PC-9 (cell line): ENCODE measurements around the gene B4GALNT3. TPM values are rescaled to one million over a fixed set of nuclear protein-coding genes. Genes with fewer than 3 reads are reported as not detected.

Source experiments
- BruUV-seq: library from RNA; stranded (reverse); fragments of 400-500 nt; replicated peaks from 2 replicates; lab custom pipeline; 2021; lab: Mats Ljungman, UMichigan
- CTCF ChIA-PET: fragments of 300-600 bp; sonication (Branson Sonifier 250); formaldehyde crosslinking; loops from one replicate; lab custom pipeline; 2022; ENCODE audit warnings: antibody characterized with exemption; lab: Charles Lee
- POLR2A ChIA-PET: fragments of 300-600 bp; sonication (Branson Sonifier 250); formaldehyde crosslinking; loops from one replicate; lab custom pipeline; 2022; ENCODE audit warnings: antibody characterized with exemption; ENCODE audit not compliant: unreplicated experiment; lab: Charles Lee
- DNase-seq, 2 experiments: peaks; one replicate each; pipeline versions ENCODE4 v3.0.0 to v3.0.0-alpha.2; 2015 to 2022; ENCODE audit warnings: mixed read lengths in 1 of 2
- H2AFZ ChIP-seq: fragments of 200-600 bp; sonication (generic); 2 replicates; pipeline ENCODE4 v1.8.1; 2017; ENCODE audit warnings: antibody characterized with exemption
- H3F3A ChIP-seq: fragments of 200-600 bp; sonication (generic); 2 replicates; pipeline ENCODE4 v1.8.1; 2017; ENCODE audit warnings: antibody characterized with exemption, mild to moderate bottlenecking, low read depth; ENCODE audit not compliant: insufficient read depth
- H3K27ac ChIP-seq: fragments of 200-600 bp; sonication (generic); 2 replicates; pipeline ENCODE4 v1.6.1; 2016; ENCODE audit warnings: mixed run types
- H3K27me3 ChIP-seq: fragments of 200-600 bp; sonication (generic); 2 replicates; pipeline ENCODE4 v1.6.1; 2016; ENCODE audit warnings: low read depth, mixed run types; ENCODE audit not compliant: insufficient read depth
- H3K36me3 ChIP-seq: fragments of 200-600 bp; sonication (generic); 2 replicates; pipeline ENCODE4 v1.6.1; 2016; ENCODE audit warnings: low read depth, mixed run types
- H3K4me1 ChIP-seq: fragments of 200-600 bp; sonication (generic); replicated peaks from 2 replicates; pipeline ENCODE4 v1.6.1; 2016; ENCODE audit warnings: mixed run types; ENCODE audit not compliant: insufficient read depth
- H3K4me2 ChIP-seq: fragments of 200-600 bp; sonication (generic); 2 replicates; pipeline ENCODE4 v1.6.1; 2017; ENCODE audit warnings: mixed run types
- H3K4me3 ChIP-seq: fragments of 200-600 bp; sonication (generic); 2 replicates; pipeline ENCODE4 v1.6.1; 2016; ENCODE audit warnings: mixed run types
- H3K79me2 ChIP-seq: fragments of 200-600 bp; sonication (generic); 2 replicates; pipeline ENCODE4 v1.6.1; 2017; ENCODE audit warnings: low read depth, mixed run types
- H3K9me2 ChIP-seq: fragments of 200-600 bp; sonication (generic); 2 replicates; pipeline ENCODE4 v1.8.1; 2017; ENCODE audit warnings: mild to moderate bottlenecking; ENCODE audit not compliant: insufficient read depth
- H3K9me3 ChIP-seq: fragments of 200-600 bp; sonication (generic); 2 replicates; pipeline ENCODE4 v1.8.1; 2016; ENCODE audit warnings: low read depth; ENCODE audit not compliant: insufficient read depth
- H4K20me1 ChIP-seq: fragments of 200-600 bp; sonication (generic); 2 replicates; pipeline ENCODE4 v1.8.1; 2017; ENCODE audit not compliant: insufficient read depth
- EZH2 ChIP-seq: fragments of 200-600 bp; sonication (generic); IDR thresholded peaks from 2 replicates; pipeline ENCODE4 v1.8.0; 2017; ENCODE audit warnings: antibody characterized with exemption, low read depth
- intact Hi-C: fragments of 100-400 bp; cut with micrococcal nuclease; formaldehyde crosslinking; loops from one replicate; pipeline ENCODE4 v1.10.0; 2022; ENCODE audit not compliant: unreplicated experiment
- total RNA-seq: library from RNA; stranded (reverse); gene quantifications from 2 replicates; pipeline ENCODE4 v1.2.3, GENCODE V29; 2021
- TF ChIP-seq, protein P1 (sequence below): fragments of 200-600 bp; sonication (generic); conservative IDR thresholded peaks from 2 replicates; pipeline ENCODE4 v1.6.1; 2017; ENCODE audit warnings: mixed run types, antibody characterized with exemption, mild to moderate bottlenecking, moderate library complexity

Gene B4GALNT3
- total RNA-seq, 1 experiment from 2014 or later: 8.0 TPM

GRCh38 chr12:480831-481816, 21.4 kb downstream of the B4GALNT3 start:
- BruUV-seq: no TSS peak
- ChIA-PET CTCF (no interaction called here), POLR2A (no interaction called here)
- Histone ChIP-seq H3K4me2 (no peak overlapping the region), H3K27ac (no peak overlapping the region), H3K4me3 (no peak overlapping the region), H3K36me3 (no peaks in the 10 kb centered on the region), H3K4me1 (no peaks in the 10 kb centered on the region), H3K9me2 (no peaks in the 10 kb centered on the region), H3F3A (no peaks in the 10 kb centered on the region), H2AFZ (no peak overlapping the region), H3K9me3 (no peaks in the 10 kb centered on the region), H3K79me2 (no peaks in the 10 kb centered on the region), H4K20me1 (no peaks in the 10 kb centered on the region), H3K27me3 (peaks cover 43% of the 10 kb centered on the region)
- intact Hi-C loops: no loop called here
- TF ChIP-seq EZH2: no peak
- TF ChIP-seq, protein P1, sequence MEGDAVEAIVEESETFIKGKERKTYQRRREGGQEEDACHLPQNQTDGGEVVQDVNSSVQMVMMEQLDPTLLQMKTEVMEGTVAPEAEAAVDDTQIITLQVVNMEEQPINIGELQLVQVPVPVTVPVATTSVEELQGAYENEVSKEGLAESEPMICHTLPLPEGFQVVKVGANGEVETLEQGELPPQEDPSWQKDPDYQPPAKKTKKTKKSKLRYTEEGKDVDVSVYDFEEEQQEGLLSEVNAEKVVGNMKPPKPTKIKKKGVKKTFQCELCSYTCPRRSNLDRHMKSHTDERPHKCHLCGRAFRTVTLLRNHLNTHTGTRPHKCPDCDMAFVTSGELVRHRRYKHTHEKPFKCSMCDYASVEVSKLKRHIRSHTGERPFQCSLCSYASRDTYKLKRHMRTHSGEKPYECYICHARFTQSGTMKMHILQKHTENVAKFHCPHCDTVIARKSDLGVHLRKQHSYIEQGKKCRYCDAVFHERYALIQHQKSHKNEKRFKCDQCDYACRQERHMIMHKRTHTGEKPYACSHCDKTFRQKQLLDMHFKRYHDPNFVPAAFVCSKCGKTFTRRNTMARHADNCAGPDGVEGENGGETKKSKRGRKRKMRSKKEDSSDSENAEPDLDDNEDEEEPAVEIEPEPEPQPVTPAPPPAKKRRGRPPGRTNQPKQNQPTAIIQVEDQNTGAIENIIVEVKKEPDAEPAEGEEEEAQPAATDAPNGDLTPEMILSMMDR: no peak
- DNase-seq: no peak

- CTCF ChIA-PET: no interaction called here
- POLR2A ChIA-PET: no interaction called here
- no peaks in the 10 kb centered on the region for H3K4me1 ChIP-seq
These were observed 22.3 kb downstream of the B4GALNT3 start for GRCh38 chr12:482061-482460.

DNA sequence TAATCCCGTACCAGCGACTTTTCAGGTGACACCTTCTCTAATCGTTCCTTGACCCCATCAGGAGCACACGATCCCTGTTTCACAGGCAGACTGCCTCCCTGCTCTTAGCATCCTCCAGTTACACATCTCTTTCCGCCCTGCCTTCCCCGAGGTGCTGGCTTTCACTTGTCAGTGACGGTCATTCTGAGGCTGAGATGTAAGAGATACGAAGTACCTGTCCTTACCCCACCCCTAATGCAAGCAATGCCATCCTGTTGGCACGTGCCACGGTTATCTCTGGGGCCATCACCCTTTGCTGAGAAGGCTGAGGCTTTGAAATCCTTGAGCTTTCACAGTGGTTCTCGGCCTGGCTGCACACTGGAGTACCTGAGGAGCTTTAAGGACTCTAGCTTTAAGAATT, 24.4 kb downstream of the B4GALNT3 start:
- Histone ChIP-seq H2AFZ (no peak overlapping the region), H4K20me1 (no peaks in the 10 kb centered on the region), H3K4me3 (no peak overlapping the region), H3K79me2 (no peaks in the 10 kb centered on the region), H3K9me3 (no peaks in the 10 kb centered on the region; the same call in 1 of the 2 replicates), H3K4me2 (no peak overlapping the region), H3K27me3 (peaks cover 32% of the 10 kb centered on the region), H3K9me2 (no peaks in the 10 kb centered on the region), H3F3A (peaks cover 16% of the 10 kb centered on the region), H3K4me1 (peaks cover 4% of the 10 kb centered on the region; the same call in 1 of the 2 replicates), H3K36me3 (no peaks in the 10 kb centered on the region), H3K27ac (no peak overlapping the region)
- intact Hi-C loops: no loop called here
- TF ChIP-seq EZH2: no peak
- TF ChIP-seq, protein P1: no peak
- POLR2A ChIA-PET: no interaction called here
- CTCF ChIA-PET: no interaction called here
- DNase-seq: no peak
- BruUV-seq: no TSS peak

More at GRCh38 chr12:482061-482460, 22.3 kb downstream of the B4GALNT3 start:
- no peak overlapping the region for H3K4me2 ChIP-seq
- no peaks in the 10 kb centered on the region for H3K9me2 ChIP-seq
- H3K27ac ChIP-seq: no peak overlapping the region
- H3F3A ChIP-seq: peaks cover 3% of the 10 kb centered on the region; the same call in 1 of the 2 replicates
- no peaks in the 10 kb centered on the region for H3K36me3 ChIP-seq
- no peak overlapping the region for H2AFZ ChIP-seq
- no TSS peak for BruUV-seq
- TF ChIP-seq, protein P1: no peak
- no peak for TF ChIP-seq EZH2
- intact Hi-C loops: no loop called here
- peaks cover 39% of the 10 kb centered on the region for H3K27me3 ChIP-seq
- no peaks in the 10 kb centered on the region; the same call in 1 of the 2 replicates for H3K9me3 ChIP-seq
- H3K4me3 ChIP-seq: no peak overlapping the region
- H4K20me1 ChIP-seq: no peaks in the 10 kb centered on the region
- H3K79me2 ChIP-seq: no peaks in the 10 kb centered on the region
- no peak for DNase-seq
